ENCODE measurements around the gene HOXC11. TPM values are rescaled to one million over a fixed set of nuclear protein-coding genes. Genes with fewer than 3 reads are reported as not detected.

HOXC11 gene
- total RNA-seq, 1 experiment from 2014 or later, result 2.2 TPM

- Histone ChIP-seq H3K27me3 (replicated peaks; ENCODE audit: control insufficient read depth, insufficient read depth, low read length) (no peaks in the 10 kb centered on the region), H3K4me1 (peaks cover 54% of the 10 kb centered on the region), H3K9me3 (no peaks in the 10 kb centered on the region), H3K4me3 (ENCODE audit: low read depth, low read length) (no peak overlapping the region), H3K36me3 (ENCODE audit: control insufficient read depth, insufficient read depth, low read length) (no peaks in the 10 kb centered on the region; the same call in 1 of the 2 replicates)
- H3K9me3 Mint-ChIP-seq (ENCODE audit: unreplicated experiment), result no peaks in the 10 kb centered on the region
- ChIA-PET CTCF (interaction anchor here (0.5 to 1.2 kb wide), 3 partner anchors 9 to 341 kb away, joined by 3 to 4 read pairs (median 3); no protein-coding TSS in a partner anchor), POLR2A (no interaction called here)
- peaks cover 30% of the 10 kb centered on the region for H3K4me1 Mint-ChIP-seq (ENCODE audit: low read depth, unreplicated experiment)
- H3K36me3 Mint-ChIP-seq (ENCODE audit: insufficient read depth, unreplicated experiment), result peaks cover under 1% of the 10 kb centered on the region
- DNase-seq, result no peak
- no peak overlapping the region for H3K4me3 Mint-ChIP-seq (ENCODE audit: unreplicated experiment)
- H3K27ac Mint-ChIP-seq (ENCODE audit: unreplicated experiment), result peak overlapping the region; percentile 49
- no TSS peak for BruUV-seq (replicated peaks)
- intact Hi-C loops (cut with micrococcal nuclease; ENCODE audit: unreplicated experiment), result loop anchor here (5.0 kb wide), 1 partner anchor 37 kb away; no protein-coding TSS in a partner anchor
- TF ChIP-seq, protein P1, sequence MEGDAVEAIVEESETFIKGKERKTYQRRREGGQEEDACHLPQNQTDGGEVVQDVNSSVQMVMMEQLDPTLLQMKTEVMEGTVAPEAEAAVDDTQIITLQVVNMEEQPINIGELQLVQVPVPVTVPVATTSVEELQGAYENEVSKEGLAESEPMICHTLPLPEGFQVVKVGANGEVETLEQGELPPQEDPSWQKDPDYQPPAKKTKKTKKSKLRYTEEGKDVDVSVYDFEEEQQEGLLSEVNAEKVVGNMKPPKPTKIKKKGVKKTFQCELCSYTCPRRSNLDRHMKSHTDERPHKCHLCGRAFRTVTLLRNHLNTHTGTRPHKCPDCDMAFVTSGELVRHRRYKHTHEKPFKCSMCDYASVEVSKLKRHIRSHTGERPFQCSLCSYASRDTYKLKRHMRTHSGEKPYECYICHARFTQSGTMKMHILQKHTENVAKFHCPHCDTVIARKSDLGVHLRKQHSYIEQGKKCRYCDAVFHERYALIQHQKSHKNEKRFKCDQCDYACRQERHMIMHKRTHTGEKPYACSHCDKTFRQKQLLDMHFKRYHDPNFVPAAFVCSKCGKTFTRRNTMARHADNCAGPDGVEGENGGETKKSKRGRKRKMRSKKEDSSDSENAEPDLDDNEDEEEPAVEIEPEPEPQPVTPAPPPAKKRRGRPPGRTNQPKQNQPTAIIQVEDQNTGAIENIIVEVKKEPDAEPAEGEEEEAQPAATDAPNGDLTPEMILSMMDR (IDR thresholded peaks at IDR 0.05; ENCODE audit: insufficient read depth in 1 of 2, low read depth in 1 of 2, low read length in 1 of 2, severe bottlenecking in 1 of 2, unreplicated experiment in 1 of 2), result no peak
- no peaks in the 10 kb centered on the region for H3K27me3 Mint-ChIP-seq (ENCODE audit: insufficient read depth, unreplicated experiment)
These were observed 41.6 kb downstream of the HOXC11 start for GRCh38 chr12:54014377-54015017.

GRCh38 chr12:54015018-54015931 is 42.3 kb downstream of the HOXC11 start:
- no peak overlapping the region for H3K27ac Mint-ChIP-seq (ENCODE audit: unreplicated experiment)
- no peaks in the 10 kb centered on the region for H3K9me3 Mint-ChIP-seq (ENCODE audit: unreplicated experiment)
- H3K36me3 Mint-ChIP-seq (ENCODE audit: insufficient read depth, unreplicated experiment), result peaks cover 6% of the 10 kb centered on the region
- no peak for DNase-seq
- H3K27me3 ChIP-seq (replicated peaks; ENCODE audit: control insufficient read depth, insufficient read depth, low read length), result no peaks in the 10 kb centered on the region
- H3K4me3 ChIP-seq (ENCODE audit: low read depth, low read length), result no peak overlapping the region
- H3K4me1 Mint-ChIP-seq (ENCODE audit: low read depth, unreplicated experiment), result peaks cover 37% of the 10 kb centered on the region
- no peaks in the 10 kb centered on the region; the same call in 1 of the 2 replicates for H3K36me3 ChIP-seq (ENCODE audit: control insufficient read depth, insufficient read depth, low read length)
- H3K9me3 ChIP-seq, result no peaks in the 10 kb centered on the region
- no TSS peak for BruUV-seq (replicated peaks)
- intact Hi-C loops (cut with micrococcal nuclease; ENCODE audit: unreplicated experiment), result loop anchor here (5.0 kb wide), 1 partner anchor 38 kb away; no protein-coding TSS in a partner anchor
- peak overlapping the region; percentile 98 for H3K4me3 Mint-ChIP-seq (ENCODE audit: unreplicated experiment)
- TF ChIP-seq, protein P1 (IDR thresholded peaks at IDR 0.05; ENCODE audit: insufficient read depth in 1 of 2, low read depth in 1 of 2, low read length in 1 of 2, severe bottlenecking in 1 of 2, unreplicated experiment in 1 of 2), result no peak
- H3K4me1 ChIP-seq, result peaks cover 46% of the 10 kb centered on the region
- no peaks in the 10 kb centered on the region for H3K27me3 Mint-ChIP-seq (ENCODE audit: insufficient read depth, unreplicated experiment)
- POLR2A ChIA-PET, result no interaction called here
- CTCF ChIA-PET, result interaction anchor here (2.5 kb wide), 1 partner anchor 17 kb away, joined by 19 read pairs; no protein-coding TSS in a partner anchor

GRCh38 chr12:54016051-54016450 is 43.1 kb downstream of the HOXC11 start:
- Histone ChIP-seq H3K4me3 (ENCODE audit: low read depth, low read length) (peak overlapping the region; percentile 58), H3K4me1 (peaks cover 39% of the 10 kb centered on the region), H3K27me3 (replicated peaks; ENCODE audit: control insufficient read depth, insufficient read depth, low read length) (no peaks in the 10 kb centered on the region), H3K36me3 (ENCODE audit: control insufficient read depth, insufficient read depth, low read length) (no peaks in the 10 kb centered on the region; the same call in 1 of the 2 replicates), H3K9me3 (no peaks in the 10 kb centered on the region)
- ChIA-PET CTCF (interaction anchor here (0.6 to 2.5 kb wide), 9 partner anchors 9 to 586 kb away, joined by 3 to 84 read pairs (median 12); partner anchors contain the start of gene HOXC8), POLR2A (interaction anchor here (0.5 to 2.2 kb wide), 4 partner anchors 8 to 185 kb away, joined by 3 to 25 read pairs (median 12); partner anchors contain the start of genes HOXC10 and HOXC8)
- TF ChIP-seq, protein P1 (IDR thresholded peaks at IDR 0.05; ENCODE audit: insufficient read depth in 1 of 2, low read depth in 1 of 2, low read length in 1 of 2, severe bottlenecking in 1 of 2, unreplicated experiment in 1 of 2), result no peak
- Mint-ChIP-seq H3K4me3 (ENCODE audit: unreplicated experiment) (peak overlapping the region; percentile 98), H3K27ac (ENCODE audit: unreplicated experiment) (no peak overlapping the region), H3K27me3 (ENCODE audit: insufficient read depth, unreplicated experiment) (no peaks in the 10 kb centered on the region), H3K9me3 (ENCODE audit: unreplicated experiment) (no peaks in the 10 kb centered on the region), H3K4me1 (ENCODE audit: low read depth, unreplicated experiment) (peaks cover 33% of the 10 kb centered on the region), H3K36me3 (ENCODE audit: insufficient read depth, unreplicated experiment) (peaks cover 6% of the 10 kb centered on the region)
- DNase-seq, result no peak
- intact Hi-C loops (cut with micrococcal nuclease; ENCODE audit: unreplicated experiment), result loop anchor here (5.0 kb wide), 1 partner anchor 39 kb away; no protein-coding TSS in a partner anchor
- no TSS peak for BruUV-seq (replicated peaks)
